Activated CD4-positive, alpha-beta T cell treated with anti-CD3 and anti-CD28 coated beads, Interleukin-2, amount 50 U/mL, for 4 hours (primary cell): ENCODE data around the gene ITGA11.

Source experiments
- DNase-seq, 2 experiments: peaks; one replicate each; pipeline ENCODE4 v3.0.0-alpha.2; 2020

ITGA11 gene

DNA sequence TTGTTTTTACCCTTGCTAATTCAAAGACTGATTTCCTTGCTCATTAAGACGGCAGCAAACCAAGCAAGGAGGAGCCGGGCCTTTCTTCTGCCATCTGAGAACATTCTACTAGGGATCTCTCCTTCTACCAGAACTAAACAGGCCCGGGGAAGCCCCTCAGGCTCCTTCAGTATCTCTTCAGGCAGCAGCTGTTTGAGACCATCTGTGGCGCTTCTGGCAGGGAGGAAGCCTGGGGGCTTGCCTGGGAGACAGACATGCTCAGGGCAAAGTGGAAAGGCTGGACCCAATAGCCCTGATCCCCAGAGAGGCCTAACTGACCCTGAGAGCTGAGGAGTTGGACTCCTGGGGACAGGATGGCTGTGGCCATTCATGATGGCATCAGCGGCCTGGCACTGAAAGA lies 86.5 kb downstream of the ITGA11 start:
- no peak for DNase-seq

DNA sequence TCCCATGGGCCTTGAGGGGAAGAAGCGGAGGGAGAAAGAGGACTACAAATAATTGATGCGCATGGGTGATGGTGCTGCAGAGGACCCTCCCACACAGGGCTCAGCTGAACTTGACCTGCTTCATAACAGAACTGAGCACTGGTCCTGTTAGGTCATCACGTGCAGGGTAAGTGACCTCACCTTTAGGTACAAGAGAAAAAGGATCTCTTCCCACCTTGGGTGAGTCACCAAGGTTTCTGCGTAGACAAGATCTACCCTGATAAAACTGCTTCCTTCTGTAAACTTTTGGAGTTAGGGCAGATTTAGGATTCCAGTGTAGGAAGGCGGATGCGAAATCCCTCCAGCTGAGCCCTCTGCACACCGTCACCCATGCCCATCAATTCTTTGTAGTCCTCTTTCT lies 87.4 kb downstream of the ITGA11 start:
- no peak for DNase-seq

DNA sequence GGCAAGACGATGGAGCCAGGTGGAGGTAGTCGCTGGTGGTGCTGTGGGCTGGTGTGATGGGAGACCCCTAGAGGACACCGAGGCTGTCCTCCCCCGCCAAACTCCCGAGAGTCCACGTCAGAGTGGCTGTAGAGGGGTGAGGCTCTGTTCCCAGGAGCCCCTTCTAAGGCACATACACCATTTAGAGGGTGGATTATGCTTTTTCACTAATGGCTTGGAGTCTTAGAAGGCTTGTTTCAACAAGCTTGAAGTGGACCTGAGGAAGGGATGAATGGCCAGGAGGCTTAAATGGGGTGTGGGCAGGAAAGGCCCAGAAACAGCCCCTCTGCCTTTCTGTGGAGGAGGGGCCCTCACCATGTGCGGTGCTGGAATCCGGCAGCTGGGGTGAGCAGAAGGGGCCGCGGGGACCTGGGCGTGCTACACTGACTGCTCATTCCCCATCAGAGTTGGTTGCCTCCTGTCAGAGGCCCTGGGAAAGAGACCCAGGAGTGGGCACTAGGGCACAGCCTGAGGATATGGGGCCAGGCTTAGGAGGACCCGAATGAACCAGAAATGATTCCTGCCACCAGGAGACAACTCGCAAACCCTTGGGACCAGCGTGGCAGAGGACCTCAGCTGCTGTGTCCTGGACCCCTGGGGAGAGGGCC lies 88.3 kb downstream of the ITGA11 start:
- no peak for DNase-seq

DNA sequence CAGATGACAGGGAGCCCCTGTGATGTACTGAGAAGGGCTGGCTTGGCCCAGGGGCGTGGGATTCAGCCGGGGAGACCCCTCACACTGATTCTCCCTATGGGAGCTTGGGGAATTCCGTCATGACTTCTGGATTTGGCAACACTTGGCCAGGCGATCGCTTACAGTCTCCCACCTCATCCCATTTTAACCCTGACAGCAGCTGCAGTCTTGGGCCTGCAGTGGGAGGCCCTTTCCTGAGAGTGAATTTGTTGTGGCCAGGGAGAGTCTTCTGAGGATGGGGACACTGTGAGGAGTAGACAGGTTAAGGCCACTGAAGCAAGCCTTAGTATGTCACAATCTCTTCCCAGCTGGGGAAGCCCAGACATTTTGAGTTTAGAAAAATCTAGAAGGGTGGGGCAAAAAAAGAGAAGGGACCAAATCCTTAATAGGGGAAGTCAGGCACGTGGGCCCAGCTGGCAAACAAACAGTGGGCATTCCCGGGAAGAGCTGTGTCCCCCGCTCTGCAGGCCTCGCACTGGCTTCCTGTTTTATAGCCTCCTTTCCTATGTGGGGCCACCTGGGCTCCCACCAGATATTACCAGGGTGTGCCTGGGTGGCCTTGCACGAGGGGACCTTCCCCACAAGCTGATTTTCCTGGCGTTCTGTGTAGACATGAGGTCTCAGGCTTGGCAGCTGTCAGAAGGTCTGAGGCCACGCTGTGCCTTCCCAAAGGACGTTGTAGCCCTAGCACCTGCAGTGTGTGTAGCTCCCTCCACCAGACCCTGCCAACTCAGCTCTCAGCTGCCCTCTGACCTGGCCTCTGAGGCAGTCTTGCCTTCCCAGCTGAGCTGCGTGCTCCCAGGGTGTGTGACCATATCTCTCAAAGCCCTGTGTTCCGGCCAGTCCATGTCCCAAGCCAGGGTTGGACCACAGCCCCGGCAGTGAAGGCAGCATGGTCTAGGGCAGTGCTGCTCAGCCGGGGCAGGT lies 89.9 kb downstream of the ITGA11 start:
- no peak for DNase-seq

DNA sequence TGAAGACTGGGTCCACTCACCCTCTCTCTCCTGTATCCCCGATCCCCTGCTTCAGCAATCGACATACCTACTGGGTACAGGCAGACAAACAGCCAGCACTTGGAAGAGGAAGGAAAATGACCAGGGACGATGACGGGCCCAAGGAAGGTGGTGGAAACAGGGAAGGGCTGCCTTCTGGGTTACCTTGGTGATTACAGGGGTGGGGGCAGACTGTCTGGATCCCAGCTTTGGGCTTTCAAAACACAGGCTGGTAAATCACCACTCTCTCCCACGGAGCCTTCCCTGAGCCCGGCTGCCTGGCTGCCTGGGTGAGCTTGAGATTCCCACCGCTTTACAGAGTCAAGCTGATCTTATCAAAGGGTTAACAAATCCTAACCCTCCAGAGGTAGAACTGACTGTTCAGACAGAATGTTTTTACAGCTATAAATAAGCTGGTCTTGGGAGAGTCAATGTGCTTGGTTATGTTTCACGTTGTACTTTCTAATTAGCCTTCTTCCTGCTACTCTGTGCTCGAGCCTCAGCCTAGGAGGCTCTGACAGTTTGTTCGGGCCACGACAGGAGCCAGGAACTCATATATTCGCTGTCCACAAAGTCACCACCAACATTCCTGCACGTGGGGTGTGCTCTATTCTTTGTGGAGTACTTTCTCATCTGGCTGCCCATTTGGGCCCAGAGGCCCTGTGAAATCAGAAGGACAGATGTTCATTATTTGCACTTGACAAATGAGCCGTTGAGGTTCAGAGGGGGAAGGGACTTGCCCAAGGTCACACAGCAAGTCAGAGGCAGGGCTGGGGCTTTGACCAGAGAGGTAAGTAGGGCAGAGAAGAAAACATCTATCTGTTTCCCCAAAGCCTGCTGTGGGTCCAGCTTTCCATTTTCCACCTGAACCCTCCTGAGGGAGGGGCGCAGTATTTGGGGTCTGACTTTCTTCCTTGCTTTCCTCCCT lies 91.0 kb downstream of the ITGA11 start:
- DNase-seq = no peak

DNA sequence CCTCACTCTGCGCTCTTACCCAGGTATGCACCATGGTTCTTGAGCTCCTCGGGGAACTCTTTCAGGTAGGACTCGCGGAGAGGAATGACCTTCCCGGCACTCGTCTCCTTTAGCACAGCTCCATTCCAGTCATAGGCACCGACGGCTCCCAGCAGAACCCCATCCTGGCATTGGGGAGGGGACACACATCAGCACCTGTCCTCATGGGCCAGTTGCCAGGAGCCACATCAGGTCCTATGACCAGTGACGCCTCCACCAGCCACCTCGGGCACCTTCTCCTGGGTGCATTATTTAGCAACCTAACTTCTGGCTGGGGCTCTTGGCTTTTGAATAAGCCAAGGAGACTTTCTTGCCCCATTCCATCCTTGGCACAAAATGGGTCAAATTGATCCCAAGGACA lies 92.5 kb downstream of the ITGA11 start:
- no peak for DNase-seq

DNA sequence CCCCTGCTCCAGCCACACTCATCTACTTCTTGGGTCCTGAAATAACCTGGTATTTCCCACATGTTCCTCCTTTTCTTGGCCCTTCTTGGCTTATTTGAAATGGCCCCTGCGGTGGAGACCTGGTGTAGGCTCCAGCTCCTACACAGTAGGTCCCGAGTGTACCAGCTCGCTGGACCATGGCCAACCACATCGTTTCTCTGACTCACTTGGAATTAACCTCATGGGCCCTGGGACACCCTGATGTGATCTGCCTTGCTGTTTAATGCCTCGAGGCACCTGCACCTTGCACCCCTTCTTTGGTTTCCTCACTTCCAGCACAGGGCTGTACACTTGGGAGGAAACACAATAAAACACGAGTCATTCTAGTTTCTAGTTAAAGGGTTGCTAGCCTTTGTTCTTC lies 94.1 kb downstream of the ITGA11 start:
- no peak for DNase-seq

DNA sequence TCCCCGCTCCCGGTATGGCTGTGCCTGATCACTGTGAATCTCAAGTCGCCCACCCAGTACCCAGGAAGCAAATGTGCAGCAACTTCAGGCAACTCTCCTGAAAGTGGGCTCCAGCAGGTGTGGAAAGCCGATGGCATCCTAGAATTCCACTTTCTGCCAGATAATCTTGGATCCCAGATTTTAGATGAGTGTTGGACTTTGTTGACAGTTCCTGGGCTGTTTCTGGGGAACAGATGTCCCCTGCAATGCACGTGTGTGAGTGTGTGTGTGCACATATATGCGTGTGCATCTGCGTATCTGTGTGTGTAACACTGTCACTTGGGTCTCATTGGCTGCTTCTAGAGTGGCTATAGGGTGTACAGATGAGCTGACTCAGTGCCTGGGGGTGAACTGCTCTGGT lies 95.4 kb downstream of the ITGA11 start:
- DNase-seq = no peak

DNA sequence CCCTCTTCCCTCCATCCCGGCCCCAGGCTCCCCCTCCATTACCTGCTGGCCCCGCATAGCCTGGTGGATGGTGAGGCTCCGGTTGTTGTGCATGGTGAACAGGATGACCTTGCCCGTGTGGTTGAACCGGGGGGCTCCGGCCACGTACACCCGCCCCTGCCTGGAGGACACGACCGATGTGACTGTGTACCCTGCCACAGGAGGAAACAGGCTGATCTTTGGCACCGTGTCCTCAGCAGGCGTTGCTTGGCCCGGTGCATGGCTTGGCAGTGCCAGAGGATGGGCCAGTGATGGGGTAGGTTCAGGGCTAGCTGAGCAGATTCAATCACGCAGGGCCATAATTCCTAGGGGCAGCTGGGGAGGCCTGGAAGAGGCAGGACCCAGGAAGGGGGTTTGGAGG lies 96.3 kb downstream of the ITGA11 start:
- DNase-seq = no peak

DNA sequence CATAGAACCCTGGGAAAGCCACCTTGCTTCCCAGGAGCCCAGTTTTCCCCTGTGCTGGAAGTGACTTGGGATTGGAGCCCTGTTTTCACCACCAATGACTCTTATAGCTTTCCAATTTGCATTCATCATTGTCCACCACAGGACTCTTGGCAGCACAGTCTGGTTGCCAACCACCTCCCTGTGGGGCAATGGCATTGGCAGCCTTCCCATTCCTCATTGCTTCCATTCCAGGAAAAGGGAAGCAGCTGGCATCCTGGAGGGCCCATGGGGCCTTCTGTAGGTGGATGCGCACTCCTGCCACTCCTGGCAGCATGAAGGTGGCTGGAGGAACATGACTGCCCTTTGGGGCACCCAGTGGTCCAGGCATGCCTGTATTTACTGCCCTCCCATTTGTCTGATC lies 96.7 kb downstream of the ITGA11 start:
- no peak for DNase-seq

DNA sequence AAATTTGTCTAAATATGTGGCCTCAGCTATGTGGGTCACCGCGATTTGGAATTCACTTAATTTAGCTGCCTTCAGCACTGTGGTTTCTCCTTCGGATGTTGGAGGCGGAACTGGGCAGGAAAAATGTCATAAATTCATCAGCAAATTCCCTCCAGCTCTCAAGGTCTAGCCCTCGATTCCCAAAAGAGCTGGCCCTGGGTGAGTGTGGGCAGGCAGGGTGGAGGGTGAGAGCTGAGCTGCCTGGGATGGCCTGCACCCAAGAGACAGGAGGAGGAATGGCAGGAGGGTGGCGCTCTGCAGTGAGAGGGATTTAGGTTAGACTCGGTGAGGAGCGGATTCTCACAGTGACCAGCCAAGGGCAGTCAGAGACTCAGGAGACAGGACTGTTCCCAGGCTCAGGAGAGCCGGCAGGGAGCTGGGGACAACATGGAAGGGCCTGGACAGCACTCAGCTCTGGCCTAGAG lies 97.3 kb downstream of the ITGA11 start:
- no peak for DNase-seq

DNA sequence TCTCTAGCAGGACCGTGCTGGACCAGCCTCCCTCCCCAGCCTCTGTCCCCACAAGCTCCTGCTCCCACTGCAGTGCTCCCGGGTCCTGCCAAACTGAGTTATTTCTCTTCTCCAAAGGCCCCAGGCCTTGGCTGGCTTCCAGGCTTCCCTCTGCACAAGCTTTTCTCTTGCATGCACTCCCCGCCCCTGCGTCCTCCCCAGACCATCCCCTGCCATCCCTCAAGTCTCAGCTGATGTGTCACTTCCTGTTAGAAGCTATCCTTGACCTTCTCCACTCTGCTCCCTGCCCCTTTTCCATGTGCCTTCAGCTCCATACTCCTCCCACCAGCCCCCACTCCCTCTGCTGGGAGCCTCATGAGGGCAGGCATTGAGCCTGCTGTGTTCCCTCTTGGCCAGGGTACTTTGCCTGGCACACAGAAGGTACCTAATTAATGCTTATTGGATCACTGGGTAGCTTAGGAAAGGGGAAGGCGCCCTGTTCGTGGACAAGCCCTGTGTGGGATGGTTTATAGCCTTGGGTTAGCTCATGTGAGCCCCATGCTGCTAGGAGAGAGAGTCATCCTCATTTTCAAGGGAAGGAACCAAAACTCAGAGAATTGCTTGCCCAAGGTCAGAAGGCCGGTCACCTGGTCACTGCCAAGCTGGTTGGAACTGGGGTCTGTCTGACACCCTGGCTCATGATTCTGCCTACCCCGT lies 98.0 kb downstream of the ITGA11 start:
- no peak for DNase-seq

DNA sequence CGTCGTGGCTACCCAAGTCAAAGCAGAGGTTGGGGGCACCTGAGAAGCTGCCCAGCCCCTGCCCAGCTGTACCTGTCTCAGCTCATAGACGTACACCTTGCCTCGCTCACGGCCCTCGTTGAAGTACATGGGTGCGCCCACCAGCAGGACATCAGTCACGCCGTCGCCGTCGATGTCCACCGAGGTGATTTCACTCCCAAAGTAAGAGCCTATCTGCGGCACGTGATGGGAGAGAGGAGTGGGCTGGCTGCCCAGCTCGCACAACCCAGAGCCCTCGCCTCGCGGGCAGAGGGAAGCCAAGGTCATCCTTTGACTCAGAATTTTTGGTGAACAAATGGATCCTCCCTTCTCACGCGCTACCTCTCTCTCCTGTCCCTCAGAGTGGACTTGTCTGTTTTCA lies 99.7 kb downstream of the ITGA11 start:
- no peak for DNase-seq

DNA sequence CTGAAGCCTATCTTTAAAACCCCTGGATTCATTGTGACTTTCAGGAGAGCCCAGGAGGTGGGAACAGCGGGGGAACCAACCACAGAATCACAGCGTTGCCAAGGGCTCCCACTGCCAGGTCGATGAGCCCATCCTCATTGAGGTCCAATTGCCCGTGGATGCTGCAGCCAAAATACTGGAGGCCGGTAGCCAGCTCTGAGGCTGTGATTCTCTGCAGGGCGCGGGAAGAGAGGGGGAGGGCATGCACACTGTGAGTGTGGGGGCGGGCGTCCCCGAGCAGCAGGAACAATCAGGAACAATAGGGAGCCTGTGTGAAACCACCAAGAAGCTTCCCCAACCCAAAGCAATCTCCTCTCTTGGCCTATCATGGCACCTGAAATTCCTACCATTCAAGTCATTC lies 101.1 kb downstream of the ITGA11 start:
- no peak for DNase-seq

DNA sequence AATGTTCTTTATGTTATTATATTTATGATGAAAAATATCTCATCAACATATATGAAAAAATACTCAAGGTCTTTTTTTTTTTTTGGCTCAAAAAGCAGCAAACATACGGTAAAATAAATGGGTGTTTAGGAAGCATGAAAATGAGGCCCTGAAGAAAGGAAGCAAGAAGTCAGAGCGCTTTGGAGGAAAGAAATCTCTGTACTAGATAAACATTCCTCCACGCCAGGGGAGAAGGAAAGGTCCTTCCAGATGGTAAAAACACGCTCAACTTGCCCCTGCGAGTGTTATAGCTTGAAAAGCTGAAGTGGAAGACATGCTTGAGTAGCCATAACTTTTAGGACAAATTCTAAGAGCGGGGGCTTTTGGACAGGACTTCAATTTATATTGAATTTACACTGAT lies 101.5 kb downstream of the ITGA11 start:
- no peak for DNase-seq

DNA sequence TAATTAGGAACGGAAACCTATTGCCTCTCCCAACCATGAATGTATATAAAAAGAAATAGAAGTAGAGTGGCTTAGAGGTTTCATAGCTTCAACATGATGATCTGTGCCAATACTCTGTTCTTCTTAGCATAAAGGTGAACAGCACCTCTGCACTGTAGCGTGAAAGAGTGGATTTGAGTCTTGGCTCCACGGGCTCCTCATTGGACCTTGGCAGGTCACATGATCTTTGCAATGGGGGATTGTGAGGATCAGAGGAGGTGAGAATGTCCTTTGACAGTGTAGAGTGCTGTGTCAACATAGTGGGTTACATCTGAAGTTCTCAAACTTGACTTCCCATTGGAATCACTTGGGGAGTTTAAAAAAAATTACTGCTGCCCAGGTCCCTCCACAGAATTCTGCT lies 103.0 kb downstream of the ITGA11 start:
- DNase-seq = no peak

DNA sequence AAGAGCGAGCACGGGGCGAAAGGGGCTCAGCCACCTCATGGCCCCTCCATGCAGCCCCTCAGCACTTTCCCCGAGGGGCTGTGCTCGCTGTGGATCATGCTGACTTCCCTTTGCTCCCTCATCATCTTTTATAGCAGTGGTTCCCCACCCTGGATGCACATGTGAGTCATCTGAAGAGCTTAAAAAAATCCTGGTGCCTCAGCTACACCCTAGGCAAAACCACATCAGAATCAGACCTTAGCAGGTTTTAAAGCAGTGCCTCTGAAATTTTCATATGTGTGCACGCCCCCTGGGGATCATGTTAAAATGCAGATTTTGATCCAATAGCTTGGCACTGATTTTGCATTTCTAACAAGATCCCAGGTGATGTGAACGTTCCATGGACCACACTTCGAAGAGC lies 103.5 kb downstream of the ITGA11 start:
- DNase-seq = no peak

DNA sequence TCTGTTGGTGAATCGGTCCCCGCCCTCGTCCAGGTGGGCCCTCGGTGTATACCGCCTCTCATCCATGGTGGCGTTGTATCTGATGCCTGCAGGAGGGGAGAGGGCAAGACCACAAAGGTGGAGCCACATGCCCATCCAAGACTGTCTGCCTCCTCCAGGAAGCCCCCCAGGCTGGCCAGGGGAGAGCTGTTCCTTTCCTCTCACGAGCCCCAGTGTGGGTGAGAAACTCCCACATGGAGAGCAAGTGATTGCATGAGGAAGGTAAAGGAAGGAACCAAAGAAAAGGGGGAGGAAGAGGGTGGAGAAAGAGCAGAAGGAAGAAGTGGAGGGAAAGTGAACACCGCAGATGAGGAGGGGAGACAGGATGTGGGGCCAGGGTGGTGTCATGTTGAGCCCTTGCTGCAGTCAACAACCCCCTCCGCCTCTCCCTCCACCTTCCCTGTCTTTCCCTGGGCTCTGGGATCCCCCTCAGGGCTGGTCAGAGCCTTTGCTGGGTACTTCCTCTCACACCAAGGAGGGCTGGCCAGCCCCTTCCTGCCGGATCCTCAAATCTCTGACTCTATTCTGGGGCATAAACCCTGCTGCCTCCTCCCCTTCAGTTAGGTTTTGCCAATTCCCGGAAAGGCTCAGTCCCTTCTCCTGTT lies 105.1 kb downstream of the ITGA11 start:
- DNase-seq = no peak

DNA sequence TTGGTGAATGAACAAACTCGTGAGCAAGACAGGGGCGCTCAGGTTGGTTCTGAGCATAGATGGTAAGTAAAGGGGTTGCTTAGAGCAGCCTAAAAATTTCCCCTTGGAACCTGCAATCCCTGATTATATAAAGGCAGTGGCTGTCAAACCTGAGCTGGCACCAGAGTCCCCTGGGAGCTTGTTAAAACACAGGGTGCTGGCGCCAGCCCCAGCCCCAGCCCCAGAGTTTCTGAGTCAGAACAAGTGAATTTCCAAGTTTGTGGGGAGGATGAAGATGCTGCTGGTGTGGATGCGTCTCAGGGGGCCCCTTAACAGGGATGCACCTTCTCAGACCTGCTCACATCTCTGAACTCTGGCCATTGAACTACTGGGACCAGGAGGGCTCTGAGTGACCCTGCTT lies 106.2 kb downstream of the ITGA11 start:
- DNase-seq = no peak

DNA sequence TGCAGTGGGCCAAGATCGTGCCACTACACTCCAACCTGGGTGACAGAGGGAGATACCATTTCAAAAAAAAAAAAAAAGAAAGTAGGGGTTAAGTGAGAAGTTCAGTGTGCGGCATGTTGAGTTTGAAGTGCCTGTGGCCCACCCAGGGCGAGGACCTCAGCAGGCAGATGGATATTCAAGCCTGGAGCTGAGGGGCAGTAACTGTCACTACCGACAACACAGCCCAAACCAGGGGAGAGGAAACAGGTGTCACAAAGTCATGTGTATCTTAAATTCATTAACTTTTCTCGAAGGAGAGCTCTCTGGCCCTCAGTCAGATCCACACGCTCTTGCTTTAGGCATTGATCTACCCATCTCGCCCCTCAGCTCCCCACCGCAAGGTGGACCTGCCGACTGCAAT lies 109.2 kb downstream of the ITGA11 start:
- DNase-seq = no peak

DNA sequence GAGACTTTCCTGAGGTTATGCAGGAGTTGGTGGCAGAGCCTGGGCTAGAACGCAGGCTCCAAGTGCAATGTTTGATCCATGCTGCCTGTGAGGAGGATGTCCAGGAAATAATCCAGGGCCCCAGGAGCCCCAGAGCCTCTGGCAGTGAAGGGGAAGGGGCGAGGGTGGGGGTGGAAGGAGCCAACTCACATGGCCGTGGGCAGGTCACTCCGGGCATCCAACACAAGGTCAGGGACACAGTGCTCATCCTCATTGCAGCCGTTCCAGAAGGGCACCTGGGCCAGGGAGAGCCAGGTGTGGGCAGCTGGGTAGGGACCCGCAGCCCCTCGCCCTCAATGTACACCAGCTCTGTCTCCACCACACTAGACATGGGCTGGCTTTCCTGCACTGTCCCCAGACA lies 110.7 kb downstream of the ITGA11 start:
- DNase-seq = no peak

DNA sequence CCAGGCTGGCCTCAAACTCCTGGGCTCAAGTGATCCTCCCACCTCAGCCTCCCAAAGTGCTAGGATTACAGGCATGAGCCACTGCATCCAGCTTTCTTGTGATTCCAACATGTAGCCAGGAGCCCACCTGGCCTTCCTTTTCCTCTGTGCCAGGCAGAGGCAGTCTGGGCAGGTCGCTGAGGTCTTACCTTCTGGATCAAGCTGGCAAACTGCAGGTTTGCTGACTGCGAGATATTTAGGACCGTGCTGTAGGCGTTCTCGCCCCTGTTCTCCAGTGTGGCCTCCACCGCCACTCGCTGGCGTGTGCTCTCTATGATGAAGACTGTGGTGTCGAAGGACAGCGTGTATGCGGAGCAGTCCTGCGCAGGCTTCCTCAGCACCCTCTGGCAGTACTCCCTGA lies 112.0 kb downstream of the ITGA11 start:
- DNase-seq = no peak
